Gastroesophageal sphincter (tissue), 3 donors: ENCODE measurements around the gene MAN2B2.

Experiments used
- CTCF ChIP-seq, 4 experiments: fragments of 200-600 bp in 2 of 4; fragments of 450-650 bp in 2 of 4; sonication (generic) in 1 of 4; IDR thresholded peaks; one replicate each; pipeline ENCODE4 v1.5.1; 2017 to 2019; ENCODE audit warnings: antibody characterized with exemption in 4 of 4, mild to moderate bottlenecking in 2 of 4, moderate library complexity in 2 of 4
- POLR2A ChIP-seq, 2 donors: fragments of 450-650 bp; IDR thresholded peaks; one replicate each; pipeline ENCODE4 v1.6.1; 2017; ENCODE audit warnings: antibody characterized with exemption in 2 of 2, mild to moderate bottlenecking in 2 of 2, moderate library complexity in 1 of 2
- POLR2AphosphoS5 ChIP-seq: sonication (generic); formaldehyde crosslinking; IDR thresholded peaks from one replicate; pipeline ENCODE4 v1.6.1; 2017; ENCODE audit warnings: antibody characterized with exemption

- TF ChIP-seq CTCF (IDR thresholded peaks at IDR 0.05) (no peak), POLR2A (IDR thresholded peaks at IDR 0.05) (no peak), POLR2AphosphoS5 (no peak)
These were observed 42.9 kb upstream of the MAN2B2 start for GRCh38 chr4:6532102-6532501.
